ENCODE data around the gene ACOT11. TPM values are rescaled to one million over a fixed set of nuclear protein-coding genes. Genes with fewer than 3 reads are reported as not detected.

Gene ACOT11
- total and polyA plus RNA-seq, 2 of the 4 experiments (the other 2 are of a cell fraction) = 2.5 to 2.7 TPM

GRCh38 chr1:54594463-54594862, 46.4 kb downstream of the ACOT11 start:
- no peak for TF ChIP-seq BHLHE40 (IDR thresholded peaks at IDR 0.05; ENCODE audit: low read depth, low read length)
- TF ChIP-seq MAFK (IDR thresholded peaks at IDR 0.05; ENCODE audit: low read depth, low read length) = no peak
- no peak for TF ChIP-seq CEBPB (IDR thresholded peaks at IDR 0.05; ENCODE audit: low read depth, low read length)
- no peak for TF ChIP-seq POLR2A (IDR thresholded peaks at IDR 0.05; ENCODE audit: low read depth, low read length)
- H3K27me3 ChIP-seq (ENCODE audit: control insufficient read depth, insufficient read depth, low read length) = no peaks in the 10 kb centered on the region
- H3K4me2 ChIP-seq (ENCODE audit: low read depth, low read length) = no peak overlapping the region
- dilution Hi-C loops (cut with HindIII; ENCODE audit: low sequenced_read_pairs, unreplicated experiment) = no loop called here
- H3K9me3 ChIP-seq (ENCODE audit: control insufficient read depth, insufficient read depth, low read length) = no peaks in the 10 kb centered on the region
- no peak overlapping the region for H4K8ac ChIP-seq (ENCODE audit: low read depth in 2 of 2, low read length in 2 of 2)
- H3K79me1 ChIP-seq (ENCODE audit: low read depth in 1 of 2, low read length in 2 of 2) = no peaks in the 10 kb centered on the region
- no peak overlapping the region for H3K23ac ChIP-seq (ENCODE audit: low read depth, low read length)
- no peak overlapping the region for H3K4ac ChIP-seq (ENCODE audit: low read depth, low read length)
- H2BK120ac ChIP-seq (ENCODE audit: low read depth, low read length) = no peak overlapping the region
- no peak overlapping the region for H3K4me3 ChIP-seq (ENCODE audit: insufficient read depth, low read depth, low read length)
- no peak overlapping the region for H2BK15ac ChIP-seq (ENCODE audit: low read depth, low read length)
- peaks cover 2% of the 10 kb centered on the region; the same call in 1 of the 2 replicates for H3K4me1 ChIP-seq (ENCODE audit: control insufficient read depth, insufficient read depth, low read length)
- H3K36me3 ChIP-seq (ENCODE audit: control insufficient read depth, insufficient read depth, low read length) = no peaks in the 10 kb centered on the region
- H2BK5ac ChIP-seq (ENCODE audit: low read depth, low read length, poor library complexity, severe bottlenecking) = no peak overlapping the region
- H3K9ac ChIP-seq (ENCODE audit: low read depth, low read length) = no peak overlapping the region
- ChIA-PET POLR2A (ENCODE audit: unreplicated experiment) (no interaction called here), CTCF (no interaction called here)
- no TSS peak for BruUV-seq (replicated peaks)
- no peak overlapping the region for H3K56ac ChIP-seq (ENCODE audit: extremely low read depth, insufficient read depth, low read length)
- H2AK9ac ChIP-seq (replicated peaks; ENCODE audit: low read depth, low read length, poor library complexity) = no peak overlapping the region
- no peak overlapping the region for H3K14ac ChIP-seq (replicated peaks; ENCODE audit: low read depth, low read length)
- H4K91ac ChIP-seq (ENCODE audit: insufficient read depth, low read depth, low read length) = no peak overlapping the region
- no peak overlapping the region for H4K5ac ChIP-seq (ENCODE audit: low read depth, low read length)
- intact Hi-C loops (cut with micrococcal nuclease) = no loop called here
- H3K9me1 ChIP-seq (ENCODE audit: insufficient read depth, low read length) = no peaks in the 10 kb centered on the region
- no peak overlapping the region for H3K27ac ChIP-seq (ENCODE audit: insufficient read depth, low read length)
- DNase-seq (no peak), ATAC-seq (ENCODE audit: low read depth) (no peak)
- in situ Hi-C loops (cut with MboI; ENCODE audit: low sequenced_read_pairs) = no loop called here
- H3K18ac ChIP-seq (ENCODE audit: low read depth, low read length) = no peak overlapping the region
- no peak overlapping the region for H2AK5ac ChIP-seq (ENCODE audit: low read depth, low read length)
- H4K20me1 ChIP-seq (ENCODE audit: insufficient read depth, low read length) = no peaks in the 10 kb centered on the region
- no peak overlapping the region for H2BK20ac ChIP-seq (ENCODE audit: low read depth, low read length)
- WGBS, 2 experiments (ENCODE audit: extremely low coverage in 2 of 2, insufficient read length in 1 of 2) = 100% methylated on average over 4 of the region's 16 CpGs; no CpG with 5 or more reads in 1 of the 2 experiments
- no peak overlapping the region for H2AFZ ChIP-seq (replicated peaks; ENCODE audit: low read length, poor library complexity)
